Astrocyte of the spinal cord (primary cell): ENCODE data around the gene PRIM1.
"Not testable (repeated sequence)": the region's sequence is repeated elsewhere in the genome, so short reads cannot be mapped to it uniquely, and the experiment has no call there.

Source experiments
- DNase-seq: peaks from one replicate; pipeline ENCODE4 v3.0.0; 2011; ENCODE audit warnings: low read depth, low spot score
- H3K4me3 ChIP-seq: 2 replicates; pipeline ENCODE4 v1.5.1; 2011; ENCODE audit warnings: low read depth, mild to moderate bottlenecking, low read length, moderate library complexity
- in situ Hi-C: cut with HindIII; loops from 2 replicates; pipeline ENCODE4 v1.10.0; 2017; ENCODE audit warnings: low sequenced_read_pairs
- TF ChIP-seq, protein P1 (sequence below): IDR thresholded peaks from 2 replicates; pipeline ENCODE4 v1.5.1; 2012; ENCODE audit warnings: low read depth, mild to moderate bottlenecking, low read length, inconsistent platforms

PRIM1 gene

GRCh38 chr12:56751712-56752598 lies at the start of gene PRIM1:
PRIM1 (minus strand) TSS chr12:56752323; CDS start chr12:56752298, 25 bp downstream.
- peak; percentile 77 for DNase-seq
- TF ChIP-seq, protein P1, sequence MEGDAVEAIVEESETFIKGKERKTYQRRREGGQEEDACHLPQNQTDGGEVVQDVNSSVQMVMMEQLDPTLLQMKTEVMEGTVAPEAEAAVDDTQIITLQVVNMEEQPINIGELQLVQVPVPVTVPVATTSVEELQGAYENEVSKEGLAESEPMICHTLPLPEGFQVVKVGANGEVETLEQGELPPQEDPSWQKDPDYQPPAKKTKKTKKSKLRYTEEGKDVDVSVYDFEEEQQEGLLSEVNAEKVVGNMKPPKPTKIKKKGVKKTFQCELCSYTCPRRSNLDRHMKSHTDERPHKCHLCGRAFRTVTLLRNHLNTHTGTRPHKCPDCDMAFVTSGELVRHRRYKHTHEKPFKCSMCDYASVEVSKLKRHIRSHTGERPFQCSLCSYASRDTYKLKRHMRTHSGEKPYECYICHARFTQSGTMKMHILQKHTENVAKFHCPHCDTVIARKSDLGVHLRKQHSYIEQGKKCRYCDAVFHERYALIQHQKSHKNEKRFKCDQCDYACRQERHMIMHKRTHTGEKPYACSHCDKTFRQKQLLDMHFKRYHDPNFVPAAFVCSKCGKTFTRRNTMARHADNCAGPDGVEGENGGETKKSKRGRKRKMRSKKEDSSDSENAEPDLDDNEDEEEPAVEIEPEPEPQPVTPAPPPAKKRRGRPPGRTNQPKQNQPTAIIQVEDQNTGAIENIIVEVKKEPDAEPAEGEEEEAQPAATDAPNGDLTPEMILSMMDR = no peak
- H3K4me3 ChIP-seq = peak within 1 kb of the TSS; percentile 92
- in situ Hi-C loops = no loop called here

- TF ChIP-seq, protein P1 = no peak
- in situ Hi-C loops = no loop called here
- DNase-seq = no peak
- H3K4me3 ChIP-seq = no peak overlapping the region
Measured at GRCh38 chr12:56800221-56800620, 48.1 kb upstream of the PRIM1 start.

GRCh38 chr12:56799345-56799744 lies 47.2 kb upstream of the PRIM1 start:
- DNase-seq, H3K4me3 ChIP-seq, in situ Hi-C loops: not testable (repeated sequence)

- in situ Hi-C loops, DNase-seq, H3K4me3 ChIP-seq: not testable (repeated sequence)
Measured at GRCh38 chr12:56795791-56796190, 43.7 kb upstream of the PRIM1 start.

DNA sequence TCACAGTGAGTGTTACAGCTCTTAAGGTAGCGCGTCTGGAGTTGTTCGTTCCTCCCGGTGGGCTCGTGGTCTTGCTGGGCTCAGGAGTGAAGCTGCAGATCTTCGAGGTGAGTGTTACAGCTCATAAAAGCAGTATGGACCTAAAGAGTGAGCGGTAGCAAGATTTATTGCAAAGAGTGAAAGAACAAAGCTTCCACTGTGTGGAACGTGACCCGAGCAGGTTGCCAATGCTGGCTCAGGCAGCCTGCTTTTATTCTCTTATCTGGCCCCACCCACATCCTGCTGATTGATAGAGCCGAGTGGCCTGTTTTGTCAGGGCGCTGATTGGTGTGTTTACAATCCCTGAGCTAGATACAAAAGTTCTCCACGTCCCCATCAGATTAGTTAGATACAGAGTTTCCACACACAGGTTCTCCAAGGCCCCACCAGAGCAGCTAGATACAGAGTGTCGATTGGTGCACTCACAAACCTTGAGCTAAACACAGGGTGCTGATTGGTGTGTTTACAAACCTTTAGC lies 43.0 kb upstream of the PRIM1 start:
- in situ Hi-C loops, DNase-seq, H3K4me3 ChIP-seq: not testable (repeated sequence)

GRCh38 chr12:56793124-56793523 lies 41.0 kb upstream of the PRIM1 start:
- in situ Hi-C loops, H3K4me3 ChIP-seq, DNase-seq: not testable (repeated sequence)

DNA sequence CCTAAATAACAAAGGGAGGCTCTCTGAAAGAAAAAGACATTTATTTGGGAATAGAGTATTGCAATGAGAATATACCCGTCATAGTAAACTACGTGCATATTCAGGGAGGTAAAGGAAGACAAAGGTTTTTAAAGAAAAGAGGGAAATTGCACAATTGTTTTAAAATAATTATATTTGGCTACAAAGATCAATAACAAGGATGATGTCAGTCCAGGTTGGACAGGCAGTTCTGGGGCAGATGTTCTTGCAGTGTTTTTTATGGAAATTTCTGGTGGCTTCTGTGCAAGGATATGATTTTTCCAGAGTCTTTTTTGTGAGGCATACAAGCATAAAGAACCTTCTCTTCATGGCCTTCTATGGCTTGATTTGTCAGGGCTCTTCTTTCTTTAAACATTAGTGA lies 40.6 kb upstream of the PRIM1 start:
- TF ChIP-seq, protein P1 = no peak

GRCh38 chr12:56789429-56789828 lies 37.3 kb upstream of the PRIM1 start:
- DNase-seq, H3K4me3 ChIP-seq, in situ Hi-C loops: not testable (repeated sequence)

More for the DNA sequence above, 40.6 kb upstream of the PRIM1 start:
- in situ Hi-C loops = no loop called here
- no peak overlapping the region for H3K4me3 ChIP-seq
- DNase-seq = no peak

DNA sequence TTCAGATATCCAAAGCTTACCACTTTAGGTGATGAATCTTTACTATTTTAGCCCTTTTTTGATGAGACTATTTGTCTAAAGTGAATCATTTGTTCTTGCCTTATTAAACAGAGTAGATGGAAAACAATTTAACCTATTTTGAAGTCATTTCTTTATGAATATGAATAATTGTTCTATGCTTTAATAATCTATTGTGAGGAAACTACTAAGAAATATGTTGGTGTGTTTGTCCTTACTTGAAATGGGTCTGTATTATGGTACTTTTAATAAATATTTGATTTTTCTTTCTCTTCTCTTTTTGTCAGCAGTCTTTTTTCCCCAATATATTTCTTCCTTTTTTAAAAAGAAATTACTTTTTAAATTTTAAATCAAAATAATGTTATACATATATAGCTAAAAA lies 35.4 kb upstream of the PRIM1 start:
- in situ Hi-C loops = no loop called here
- TF ChIP-seq, protein P1 = no peak
- DNase-seq = no peak
- H3K4me3 ChIP-seq = no peak overlapping the region
